ENCODE results near the gene SLC1A5. TPM values are rescaled to one million over a fixed set of nuclear protein-coding genes. Genes with fewer than 3 reads are reported as not detected.

Gene SLC1A5
- total RNA-seq, 1 donor from 2014 or later, result 39.5 TPM

DNA sequence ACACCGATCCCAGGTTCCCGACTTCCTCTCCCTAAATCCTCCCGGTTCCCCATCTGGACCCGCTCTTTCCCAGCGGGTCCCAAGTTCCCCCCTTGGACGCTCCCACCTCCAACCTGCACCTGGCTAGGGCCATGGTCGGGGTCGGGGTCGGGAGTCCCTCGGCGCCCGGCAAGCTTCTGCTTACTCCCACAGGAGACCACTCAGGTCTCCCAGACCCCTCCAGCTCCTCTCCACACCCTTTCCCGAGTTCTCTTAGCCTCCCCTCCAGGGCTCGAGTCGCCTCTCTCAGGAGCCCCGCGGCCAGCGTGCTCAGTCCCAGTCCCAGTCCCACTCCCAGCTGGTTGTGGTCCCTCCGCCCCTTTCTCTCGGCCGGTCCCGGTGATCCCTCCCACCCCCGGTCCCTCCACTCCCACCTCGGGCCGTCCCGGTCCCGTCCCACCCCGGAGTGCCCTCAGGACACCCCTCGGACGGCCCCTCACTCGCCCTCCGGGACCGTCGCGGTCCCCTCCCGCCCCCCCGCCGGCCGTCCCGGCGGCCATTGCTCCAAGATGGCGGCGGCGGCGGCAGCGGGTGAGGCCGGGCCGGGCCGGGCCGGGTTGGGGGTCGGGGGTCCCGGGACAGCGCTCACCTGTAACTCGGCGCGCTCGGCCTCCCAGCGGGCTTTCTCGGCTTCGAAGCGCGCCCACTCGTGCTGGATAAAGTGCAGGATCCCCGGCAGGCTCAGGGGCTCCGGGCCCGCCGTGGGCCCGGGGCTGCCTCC is 42.7 kb downstream of the SLC1A5 start, which contains the start of gene FKRP:
TSS of gene FKRP (plus strand) at position 537 of the 760 bp plus-strand sequence. CDS start 9,394 bp downstream, outside the sequence.
- Histone ChIP-seq H3K9ac (peak within 1 kb of the TSS; percentile 96), H3K4me3 (peak within 1 kb of the TSS; percentile 100), H3F3A (ENCODE audit: low read depth) (peaks cover 25% of the 10 kb centered on the region), H3K79me2 (ENCODE audit: low read depth) (peaks cover 74% of the 10 kb centered on the region), H3K36me3 (peaks cover 3% of the 10 kb centered on the region), H3K4me2 (peak within 1 kb of the TSS; percentile 92), H3K27ac (no peak within 1 kb of the TSS), H3K4me1 (peaks cover 10% of the 10 kb centered on the region), H4K20me1 (ENCODE audit: low read depth) (peaks cover 48% of the 10 kb centered on the region), H3K27me3 (no peaks in the 10 kb centered on the region), H3K9me3 (ENCODE audit: low read depth) (no peaks in the 10 kb centered on the region), H2AFZ (replicated peaks) (peak within 1 kb of the TSS; percentile 99)
- DNase-seq (ENCODE audit: low spot score), result peak; percentile 69
- H3K4me1 Mint-ChIP-seq, result peaks cover 46% of the 10 kb centered on the region
- H3K27ac Mint-ChIP-seq, result peak within 1 kb of the TSS; percentile 92
- H3K4me3 Mint-ChIP-seq, result peak within 1 kb of the TSS; percentile 98
- peaks cover 10% of the 10 kb centered on the region for H3K36me3 Mint-ChIP-seq
- no peak for TF ChIP-seq EZH2phosphoT487 (IDR thresholded peaks at IDR 0.05)
- no peak for TF ChIP-seq EZH2 (IDR thresholded peaks at IDR 0.05)
- TF ChIP-seq, protein P1, sequence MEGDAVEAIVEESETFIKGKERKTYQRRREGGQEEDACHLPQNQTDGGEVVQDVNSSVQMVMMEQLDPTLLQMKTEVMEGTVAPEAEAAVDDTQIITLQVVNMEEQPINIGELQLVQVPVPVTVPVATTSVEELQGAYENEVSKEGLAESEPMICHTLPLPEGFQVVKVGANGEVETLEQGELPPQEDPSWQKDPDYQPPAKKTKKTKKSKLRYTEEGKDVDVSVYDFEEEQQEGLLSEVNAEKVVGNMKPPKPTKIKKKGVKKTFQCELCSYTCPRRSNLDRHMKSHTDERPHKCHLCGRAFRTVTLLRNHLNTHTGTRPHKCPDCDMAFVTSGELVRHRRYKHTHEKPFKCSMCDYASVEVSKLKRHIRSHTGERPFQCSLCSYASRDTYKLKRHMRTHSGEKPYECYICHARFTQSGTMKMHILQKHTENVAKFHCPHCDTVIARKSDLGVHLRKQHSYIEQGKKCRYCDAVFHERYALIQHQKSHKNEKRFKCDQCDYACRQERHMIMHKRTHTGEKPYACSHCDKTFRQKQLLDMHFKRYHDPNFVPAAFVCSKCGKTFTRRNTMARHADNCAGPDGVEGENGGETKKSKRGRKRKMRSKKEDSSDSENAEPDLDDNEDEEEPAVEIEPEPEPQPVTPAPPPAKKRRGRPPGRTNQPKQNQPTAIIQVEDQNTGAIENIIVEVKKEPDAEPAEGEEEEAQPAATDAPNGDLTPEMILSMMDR (IDR thresholded peaks at IDR 0.05), result no peak
- no peaks in the 10 kb centered on the region for H3K9me3 Mint-ChIP-seq
- H3K27me3 Mint-ChIP-seq (ENCODE audit: insufficient read depth, low read depth), result peaks cover 7% of the 10 kb centered on the region

DNA sequence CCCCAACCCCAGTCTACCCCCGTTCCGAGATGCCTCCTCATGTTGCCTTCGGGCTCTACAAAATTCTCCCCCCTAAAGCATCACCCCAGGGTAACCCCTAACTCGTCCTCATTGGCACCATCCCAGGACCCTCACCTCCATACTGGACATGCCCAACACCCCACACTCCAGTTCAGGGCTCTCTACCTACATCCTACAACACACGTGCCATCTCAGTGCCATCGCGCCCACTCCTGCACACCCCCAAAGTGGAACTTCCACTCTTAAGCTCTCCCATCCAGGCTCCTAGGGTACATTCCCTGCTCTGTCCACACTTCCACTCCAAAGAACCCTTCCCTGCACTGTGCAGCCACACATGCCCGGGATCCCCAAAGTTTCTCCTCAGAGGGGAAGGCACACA is 43.4 kb downstream of the SLC1A5 start:
- no peak for DNase-seq (ENCODE audit: low spot score)
- Histone ChIP-seq H3K27me3 (no peaks in the 10 kb centered on the region), H3K4me1 (peaks cover 10% of the 10 kb centered on the region), H3K4me3 (peak overlapping the region; percentile 100), H4K20me1 (ENCODE audit: low read depth) (peaks cover 55% of the 10 kb centered on the region), H3K4me2 (peak overlapping the region; percentile 92), H3K27ac (no peak overlapping the region), H3F3A (ENCODE audit: low read depth) (peaks cover 25% of the 10 kb centered on the region), H3K9me3 (ENCODE audit: low read depth) (no peaks in the 10 kb centered on the region), H2AFZ (replicated peaks) (no peak overlapping the region), H3K36me3 (peaks cover 3% of the 10 kb centered on the region), H3K79me2 (ENCODE audit: low read depth) (peaks cover 79% of the 10 kb centered on the region), H3K9ac (peak overlapping the region; percentile 96)
- H3K36me3 Mint-ChIP-seq, result peaks cover 8% of the 10 kb centered on the region
- TF ChIP-seq EZH2phosphoT487 (IDR thresholded peaks at IDR 0.05), result no peak
- peaks cover 7% of the 10 kb centered on the region for H3K27me3 Mint-ChIP-seq (ENCODE audit: insufficient read depth, low read depth)
- no peaks in the 10 kb centered on the region for H3K9me3 Mint-ChIP-seq
- peak overlapping the region; percentile 98 for H3K4me3 Mint-ChIP-seq
- H3K4me1 Mint-ChIP-seq, result peaks cover 46% of the 10 kb centered on the region
- peak overlapping the region; percentile 92 for H3K27ac Mint-ChIP-seq

DNA sequence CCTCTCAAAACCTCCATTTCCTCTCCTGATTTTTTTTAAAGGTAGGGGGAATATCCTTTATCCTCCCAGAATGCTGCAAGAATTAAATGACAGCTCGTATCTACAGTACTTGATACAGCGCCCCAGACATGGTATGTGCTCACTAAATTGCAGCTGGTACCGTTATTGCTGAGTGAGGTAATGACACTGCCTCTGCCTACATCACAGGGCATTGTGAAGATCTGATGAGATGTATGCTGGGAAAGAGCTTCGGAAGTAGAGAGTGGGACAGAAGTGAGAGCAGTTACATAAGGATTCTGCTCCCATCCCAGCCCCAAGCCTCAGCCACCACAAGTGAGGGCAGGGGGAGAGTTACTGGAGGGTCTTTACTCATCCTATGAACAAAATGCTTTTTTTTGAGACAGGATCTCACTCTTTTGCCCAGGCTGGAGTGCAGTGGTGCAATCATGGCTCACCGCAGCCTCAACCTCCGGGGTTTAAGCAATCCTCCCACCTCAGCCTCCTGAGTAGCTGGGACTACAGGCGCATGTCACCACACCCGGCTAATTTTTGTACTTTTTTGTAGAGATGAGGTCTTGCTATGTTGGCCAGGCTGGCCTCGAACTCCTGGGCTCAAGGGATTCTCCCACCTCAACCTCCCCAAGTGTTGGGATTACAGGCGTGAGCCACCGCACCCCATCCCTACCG is 44.2 kb downstream of the SLC1A5 start:
- H3K4me1 Mint-ChIP-seq, result peaks cover 51% of the 10 kb centered on the region
- peak overlapping the region; percentile 100 for H3K4me3 ChIP-seq
- peaks cover 64% of the 10 kb centered on the region for H4K20me1 ChIP-seq (ENCODE audit: low read depth)
- TF ChIP-seq EZH2 (IDR thresholded peaks at IDR 0.05) (no peak), EZH2phosphoT487 (IDR thresholded peaks at IDR 0.05) (no peak)
- TF ChIP-seq, protein P1 (IDR thresholded peaks at IDR 0.05), result no peak
- no peaks in the 10 kb centered on the region for H3K27me3 ChIP-seq
- peaks cover 87% of the 10 kb centered on the region for H3K79me2 ChIP-seq (ENCODE audit: low read depth)
- peaks cover 10% of the 10 kb centered on the region for H3K36me3 Mint-ChIP-seq
- no peak overlapping the region for H2AFZ ChIP-seq (replicated peaks)
- peaks cover 7% of the 10 kb centered on the region for H3K27me3 Mint-ChIP-seq (ENCODE audit: insufficient read depth, low read depth)
- H3K4me1 ChIP-seq, result peaks cover 10% of the 10 kb centered on the region
- DNase-seq (ENCODE audit: low spot score), result no peak
- H3K4me2 ChIP-seq, result peak overlapping the region; percentile 92
- no peaks in the 10 kb centered on the region for H3K9me3 ChIP-seq (ENCODE audit: low read depth)
- peak overlapping the region; percentile 98 for H3K4me3 Mint-ChIP-seq
- H3K9ac ChIP-seq, result no peak overlapping the region
- no peaks in the 10 kb centered on the region for H3K9me3 Mint-ChIP-seq
- H3K36me3 ChIP-seq, result peaks cover 3% of the 10 kb centered on the region
- peaks cover 20% of the 10 kb centered on the region for H3F3A ChIP-seq (ENCODE audit: low read depth)
- H3K27ac Mint-ChIP-seq, result no peak overlapping the region
- no peak overlapping the region for H3K27ac ChIP-seq

All from neural progenitor cell (in vitro differentiated cells).